C4-2B (cell line): ENCODE results near the gene PTPN5.

Experiments
- H3K27ac ChIP-seq: fragments of 450-650 bp; 2 replicates; pipeline ENCODE4 v1.5.1; 2017
- ZFX ChIP-seq: fragments of 450-650 bp; IDR thresholded peaks from 2 replicates; pipeline ENCODE4 v1.6.1; 2017
- TF ChIP-seq, protein P1 (sequence below): fragments of 450-650 bp; conservative IDR thresholded peaks from 2 replicates; pipeline ENCODE4 v1.5.1; 2017; ENCODE audit warnings: mild to moderate bottlenecking

Gene PTPN5

DNA sequence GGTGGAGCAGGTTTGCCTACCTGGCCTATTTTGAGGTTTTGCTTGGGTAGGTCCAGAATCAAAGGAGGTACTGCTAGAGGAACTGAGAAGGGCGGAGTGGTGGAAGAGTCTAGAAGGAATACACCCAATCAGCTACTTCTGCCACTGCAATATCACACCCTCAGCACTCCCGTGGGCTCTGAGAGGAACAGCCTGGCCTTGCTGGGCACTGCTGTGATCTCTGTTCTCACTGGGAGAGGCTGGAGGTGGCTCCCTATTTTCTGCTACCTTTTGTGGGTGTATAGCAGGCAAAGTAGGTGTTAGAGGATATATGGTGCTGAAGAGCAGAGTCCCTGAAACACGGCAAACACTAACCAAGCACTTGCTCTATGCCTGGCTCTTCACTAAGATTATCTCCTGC lies 40.7 kb downstream of the PTPN5 start:
- no peak overlapping the region for H3K27ac ChIP-seq
- TF ChIP-seq, protein P1, sequence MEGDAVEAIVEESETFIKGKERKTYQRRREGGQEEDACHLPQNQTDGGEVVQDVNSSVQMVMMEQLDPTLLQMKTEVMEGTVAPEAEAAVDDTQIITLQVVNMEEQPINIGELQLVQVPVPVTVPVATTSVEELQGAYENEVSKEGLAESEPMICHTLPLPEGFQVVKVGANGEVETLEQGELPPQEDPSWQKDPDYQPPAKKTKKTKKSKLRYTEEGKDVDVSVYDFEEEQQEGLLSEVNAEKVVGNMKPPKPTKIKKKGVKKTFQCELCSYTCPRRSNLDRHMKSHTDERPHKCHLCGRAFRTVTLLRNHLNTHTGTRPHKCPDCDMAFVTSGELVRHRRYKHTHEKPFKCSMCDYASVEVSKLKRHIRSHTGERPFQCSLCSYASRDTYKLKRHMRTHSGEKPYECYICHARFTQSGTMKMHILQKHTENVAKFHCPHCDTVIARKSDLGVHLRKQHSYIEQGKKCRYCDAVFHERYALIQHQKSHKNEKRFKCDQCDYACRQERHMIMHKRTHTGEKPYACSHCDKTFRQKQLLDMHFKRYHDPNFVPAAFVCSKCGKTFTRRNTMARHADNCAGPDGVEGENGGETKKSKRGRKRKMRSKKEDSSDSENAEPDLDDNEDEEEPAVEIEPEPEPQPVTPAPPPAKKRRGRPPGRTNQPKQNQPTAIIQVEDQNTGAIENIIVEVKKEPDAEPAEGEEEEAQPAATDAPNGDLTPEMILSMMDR = no peak
- TF ChIP-seq ZFX = no peak

DNA sequence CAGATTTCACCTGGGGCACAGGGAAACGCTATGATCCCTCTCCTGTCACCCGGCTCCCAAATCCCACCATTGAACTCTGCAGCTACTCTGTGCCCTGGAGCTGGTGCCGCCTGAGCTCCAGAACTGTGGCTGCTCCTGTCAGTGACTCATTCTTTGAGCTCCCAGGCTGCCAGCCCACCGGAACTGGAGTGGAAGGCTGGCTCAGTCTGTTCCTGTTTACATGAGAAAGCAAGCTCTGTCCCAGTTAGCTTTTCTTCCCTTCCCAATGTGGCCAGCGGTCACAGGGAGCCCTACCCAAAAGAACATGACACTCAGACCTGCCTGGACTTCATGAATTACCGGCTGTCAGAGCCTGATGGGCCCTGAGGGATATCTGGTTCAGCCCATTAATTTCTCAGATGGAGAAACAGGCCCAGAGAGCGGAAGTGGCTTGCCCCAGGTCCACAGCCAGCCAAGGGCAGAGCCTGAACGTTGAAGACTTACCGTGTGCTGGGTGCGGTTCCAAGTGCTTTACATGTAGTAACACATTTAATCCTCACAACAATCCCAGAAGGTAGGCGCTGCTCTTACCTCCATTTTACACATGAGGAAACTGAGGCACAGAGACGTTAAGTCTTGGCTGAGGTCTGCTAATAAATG lies 41.8 kb downstream of the PTPN5 start:
- H3K27ac ChIP-seq = no peak overlapping the region
- TF ChIP-seq ZFX = no peak
- TF ChIP-seq, protein P1 = no peak

DNA sequence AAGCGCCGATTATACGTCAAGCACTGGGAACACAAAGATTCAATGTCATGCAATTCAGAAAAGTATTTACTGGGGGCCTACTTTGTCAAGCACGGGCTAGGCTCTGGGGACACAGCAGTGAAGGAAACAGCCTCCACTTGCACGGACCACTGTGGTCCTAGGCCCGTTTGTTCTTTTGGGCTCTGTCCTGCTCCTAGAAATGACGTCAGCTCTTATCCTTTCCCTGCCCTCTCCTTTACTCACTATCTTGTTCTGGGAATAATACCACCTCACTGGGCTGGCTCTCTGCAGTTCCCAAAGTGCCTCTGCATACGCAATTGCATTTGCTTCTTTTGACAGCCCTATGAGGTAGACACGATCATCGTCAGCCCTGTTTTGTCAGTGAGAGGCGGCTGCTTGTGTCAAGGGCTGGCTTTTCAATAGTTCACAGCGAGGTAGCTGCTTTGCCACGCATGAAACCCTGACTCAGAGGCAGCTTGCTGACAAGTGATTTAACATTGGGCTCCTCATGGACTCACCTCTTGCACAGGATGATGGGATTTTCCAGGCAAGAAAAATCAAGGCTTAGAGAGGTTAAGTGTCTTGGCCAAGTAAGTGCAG lies 42.7 kb downstream of the PTPN5 start:
- no peak overlapping the region for H3K27ac ChIP-seq
- no peak for TF ChIP-seq ZFX
- TF ChIP-seq, protein P1 = no peak

DNA sequence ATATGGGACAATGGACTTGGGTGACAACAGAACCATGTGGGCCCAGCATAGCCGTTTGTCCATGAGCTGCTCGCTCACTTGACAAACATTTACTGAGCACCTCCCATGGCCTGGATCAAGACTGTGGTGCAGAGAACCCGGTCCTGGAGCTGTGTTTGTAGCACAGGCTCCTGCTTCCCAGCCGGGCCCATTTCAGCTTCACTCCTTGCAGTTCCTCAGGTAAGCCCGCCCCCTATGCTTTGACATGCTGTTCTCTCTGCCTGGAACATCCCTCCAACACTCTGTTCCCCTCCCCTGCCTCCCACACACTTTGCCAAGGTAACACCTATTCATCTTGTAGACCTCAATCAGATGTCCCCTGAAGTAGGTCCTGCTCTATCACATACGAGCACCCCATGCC lies 46.3 kb downstream of the PTPN5 start:
- TF ChIP-seq ZFX = no peak
- H3K27ac ChIP-seq = no peak overlapping the region

DNA sequence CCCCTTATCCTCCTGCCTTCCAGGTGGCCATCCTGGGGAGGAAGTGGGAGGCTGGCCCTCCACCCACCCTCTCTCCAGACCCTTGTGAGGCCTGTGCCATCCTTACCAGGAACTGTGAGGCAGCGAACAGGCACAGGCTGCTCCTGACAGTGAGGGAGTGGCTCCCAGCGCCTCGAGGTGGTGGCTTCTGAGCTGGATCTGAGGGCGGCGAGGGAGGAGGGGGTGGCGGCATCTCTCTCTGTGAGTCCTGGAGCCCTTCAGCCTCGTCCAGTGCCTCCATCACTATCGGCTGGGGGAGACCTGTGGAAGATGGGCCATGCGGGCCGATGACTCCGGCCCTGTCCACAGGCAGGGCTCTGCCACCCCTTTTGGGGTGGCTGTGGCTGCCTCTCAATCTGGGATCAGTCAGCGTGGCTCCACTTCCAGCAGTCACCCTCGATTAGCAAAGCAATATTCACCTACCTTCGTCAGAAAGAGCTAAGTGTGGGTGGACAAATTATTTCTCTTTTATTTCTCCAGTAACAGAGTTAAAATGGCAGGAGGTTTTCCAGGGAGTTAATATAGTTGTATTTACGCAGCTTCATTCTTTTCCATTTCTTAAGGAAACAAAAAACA lies 47.6 kb downstream of the PTPN5 start:
- no peak overlapping the region for H3K27ac ChIP-seq
- TF ChIP-seq ZFX = no peak
- TF ChIP-seq, protein P1 = no peak

DNA sequence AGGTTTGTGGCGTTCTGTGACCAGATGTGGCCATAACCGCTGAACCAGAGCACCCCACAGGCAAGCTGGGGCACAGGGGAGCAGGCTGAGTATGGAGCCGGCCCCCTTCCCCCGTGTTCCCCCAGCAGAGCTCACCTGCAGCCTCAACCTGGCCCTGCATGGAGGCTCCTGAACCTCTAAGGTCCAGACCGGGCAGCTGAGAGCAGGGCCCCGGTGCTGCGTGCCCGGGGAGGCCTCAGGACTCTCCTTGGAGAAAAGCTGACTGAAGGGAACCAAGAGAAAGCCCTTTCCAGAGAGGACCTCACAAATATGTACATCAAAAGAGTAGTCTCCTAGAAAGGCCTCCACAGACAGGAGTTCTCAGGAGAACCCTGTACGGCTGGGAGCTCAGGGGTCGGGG lies 48.2 kb downstream of the PTPN5 start:
- H3K27ac ChIP-seq = no peak overlapping the region
- TF ChIP-seq, protein P1 = no peak
- TF ChIP-seq ZFX = no peak

DNA sequence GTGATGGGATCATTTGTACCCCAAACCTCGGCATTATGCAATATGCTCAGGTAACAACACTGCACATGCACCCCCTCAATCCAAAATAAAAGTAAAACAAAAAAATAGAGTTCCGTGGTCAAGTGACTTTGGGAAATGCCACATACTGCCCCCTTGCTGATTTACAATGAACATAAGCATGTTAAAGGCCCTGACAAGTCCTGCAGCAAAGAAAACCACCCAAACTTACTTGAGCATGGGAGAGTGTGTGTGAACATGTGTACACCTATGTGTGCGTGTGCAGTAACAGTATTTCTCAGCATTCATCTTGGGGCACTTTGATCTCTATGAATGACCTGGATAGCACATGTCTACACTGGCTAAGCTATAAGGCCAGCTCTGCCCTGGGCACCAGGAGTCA lies 49.8 kb downstream of the PTPN5 start:
- no peak overlapping the region for H3K27ac ChIP-seq
- TF ChIP-seq ZFX = no peak
- TF ChIP-seq, protein P1 = no peak; the same call in 1 of the 2 replicates
